Anterior cingulate cortex (tissue), 58 donors: ENCODE results near the gene NACA.
A peak's percentile ranks its signal among the peaks of the same experiment; 100 is the strongest.
"Not testable (repeated sequence)": the region's sequence is repeated elsewhere in the genome, so short reads cannot be mapped to it uniquely, and the experiment has no call there.

ENCODE experiments used
- DNase-seq, 58 donors: peaks; one replicate each; lab custom pipeline; 2025; lab: John Stamatoyannopoulos, UW

Gene NACA

DNA sequence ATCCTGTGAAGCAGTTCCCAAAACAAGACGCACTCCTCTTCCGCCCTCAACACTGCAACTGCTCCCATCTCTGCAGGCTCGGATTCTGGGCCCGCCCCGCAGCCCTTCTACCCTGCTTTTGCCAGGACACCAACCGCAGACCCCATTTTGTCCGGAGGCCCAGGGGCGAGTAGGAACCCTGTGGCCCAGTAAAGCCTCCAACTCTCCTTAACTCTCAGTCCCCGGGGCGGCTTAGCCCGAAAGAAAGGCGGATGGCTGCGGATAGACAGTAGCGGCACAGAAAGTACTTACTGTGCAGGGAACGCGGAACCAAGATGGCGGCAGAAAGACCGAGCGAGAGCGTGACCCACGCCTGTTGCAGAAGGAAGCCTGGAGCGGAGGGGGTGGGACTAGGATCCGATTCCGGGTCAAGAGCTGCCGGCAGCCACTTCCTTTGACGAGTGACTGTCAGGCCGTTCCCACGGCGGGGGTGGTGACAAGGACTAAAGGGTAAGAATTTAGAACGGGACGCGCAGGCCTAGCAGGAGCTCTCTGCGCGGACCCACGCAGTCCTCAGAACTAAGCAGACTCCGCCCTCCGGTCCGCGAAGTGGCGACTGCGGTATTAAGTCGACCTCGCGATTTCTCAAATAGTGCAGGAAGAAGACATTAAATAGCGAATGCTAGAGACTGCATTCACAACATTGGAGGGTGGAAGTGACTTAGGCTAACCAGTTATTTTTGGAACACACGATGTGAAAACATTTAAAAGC, at the start of gene NACA:
Gene NACA, minus strand, starts transcription at position 328 of the 751 bp plus-strand sequence. CDS start 778 bp downstream, outside the sequence.
- peak; percentile 85 to 99 (median 98) for DNase-seq

DNA sequence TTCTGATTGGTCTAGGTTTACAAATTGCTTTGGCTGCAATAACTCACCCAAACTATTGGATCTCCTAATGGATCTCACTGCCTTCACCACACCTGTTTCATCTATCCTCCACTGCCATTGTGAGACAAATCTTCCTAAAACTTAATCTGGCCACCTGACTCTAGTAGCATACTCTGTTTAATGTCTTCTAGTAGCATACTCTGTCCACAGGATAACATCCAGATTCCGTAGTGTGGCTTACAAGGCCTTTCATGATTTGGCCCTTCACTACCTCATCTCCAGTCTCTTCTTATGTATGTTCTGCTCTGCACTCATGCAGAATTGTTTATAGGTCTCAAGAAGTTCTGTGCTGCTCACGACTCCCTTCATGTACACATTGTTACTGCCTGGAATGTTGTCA, 48.0 kb upstream of the NACA start:
- no peak for DNase-seq

DNA sequence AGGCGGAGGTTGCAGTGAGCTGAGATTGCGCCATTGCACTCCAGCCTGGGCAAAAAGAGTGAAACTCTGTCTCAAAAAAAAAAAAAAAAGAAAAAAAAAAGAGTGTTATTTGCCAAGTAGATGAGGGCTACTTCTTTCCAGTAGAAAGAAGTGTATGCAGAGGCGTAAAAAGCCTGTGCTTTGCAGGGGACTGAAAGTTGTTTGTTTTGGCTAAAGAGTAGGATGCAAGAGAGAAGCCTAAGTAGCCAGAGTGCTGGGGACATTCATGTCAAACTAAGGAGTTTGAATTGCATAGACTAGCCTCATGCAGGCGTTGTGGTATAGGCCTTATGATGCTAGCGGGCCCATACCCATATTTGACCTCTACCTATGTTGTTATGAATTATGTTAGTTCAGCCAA, 47.5 kb upstream of the NACA start:
- no peak for DNase-seq

DNA sequence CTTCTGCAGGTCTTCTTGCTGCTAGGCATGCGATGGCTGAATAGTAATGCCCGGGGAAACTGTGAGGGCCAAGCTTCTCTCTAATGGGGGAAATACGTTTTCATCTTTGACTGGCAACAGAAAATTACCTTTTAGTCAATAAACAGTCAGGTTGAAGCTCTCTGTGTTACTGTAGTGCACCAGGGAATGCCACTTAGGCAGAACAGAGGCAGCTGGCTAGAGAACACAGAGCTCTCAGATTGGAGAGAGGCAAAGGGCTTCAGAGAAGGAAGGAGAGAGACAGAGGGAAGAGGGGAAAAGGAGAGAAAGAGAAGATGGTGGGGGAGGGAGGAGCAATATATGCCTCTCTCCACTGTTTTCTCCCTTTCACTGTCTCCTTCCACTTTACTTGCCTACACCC, 44.8 kb upstream of the NACA start:
- no peak for DNase-seq

DNA sequence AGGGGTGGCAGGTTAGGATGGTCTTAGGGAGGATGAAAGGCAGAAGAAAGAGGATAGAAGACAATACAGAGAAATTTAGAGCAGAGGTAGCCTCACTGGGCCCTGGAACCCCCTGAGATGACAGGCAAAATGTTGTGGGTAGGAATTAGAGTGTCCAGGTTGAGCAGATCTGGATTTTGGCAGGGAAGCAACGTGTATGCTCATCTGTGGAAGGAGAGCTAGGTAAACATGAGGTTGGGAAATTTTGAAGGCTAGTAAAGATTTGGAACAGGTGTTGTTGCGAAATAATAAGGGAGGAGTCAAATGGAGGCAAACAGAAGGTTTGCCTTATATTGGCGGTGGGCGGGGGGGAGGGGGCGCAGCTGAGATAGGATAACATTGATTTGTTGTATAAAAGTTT, 43.3 kb upstream of the NACA start:
- no peak for DNase-seq

DNA sequence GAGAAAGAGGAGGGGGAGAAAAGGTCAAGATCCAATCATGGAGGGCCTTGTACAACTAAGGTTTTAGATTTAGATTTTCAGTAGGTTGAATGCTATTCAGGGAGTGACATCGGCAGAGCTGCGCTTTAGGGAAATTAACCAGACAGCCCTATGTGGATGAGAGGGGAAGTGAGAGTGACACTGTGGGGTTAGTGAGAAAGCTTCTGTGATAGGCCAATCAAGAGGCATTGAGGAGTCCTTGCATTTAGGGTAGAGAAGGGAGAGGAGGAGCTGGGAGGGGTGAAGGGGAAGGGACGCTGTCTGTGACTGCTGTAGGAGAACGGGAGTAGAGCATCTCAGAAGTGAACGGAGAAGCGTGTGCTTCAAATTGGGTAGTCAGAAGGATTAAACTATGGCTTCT, 41.4 kb upstream of the NACA start:
- DNase-seq = peak in 6 of 58 donors; percentile 4 to 21 (median 15)

DNA sequence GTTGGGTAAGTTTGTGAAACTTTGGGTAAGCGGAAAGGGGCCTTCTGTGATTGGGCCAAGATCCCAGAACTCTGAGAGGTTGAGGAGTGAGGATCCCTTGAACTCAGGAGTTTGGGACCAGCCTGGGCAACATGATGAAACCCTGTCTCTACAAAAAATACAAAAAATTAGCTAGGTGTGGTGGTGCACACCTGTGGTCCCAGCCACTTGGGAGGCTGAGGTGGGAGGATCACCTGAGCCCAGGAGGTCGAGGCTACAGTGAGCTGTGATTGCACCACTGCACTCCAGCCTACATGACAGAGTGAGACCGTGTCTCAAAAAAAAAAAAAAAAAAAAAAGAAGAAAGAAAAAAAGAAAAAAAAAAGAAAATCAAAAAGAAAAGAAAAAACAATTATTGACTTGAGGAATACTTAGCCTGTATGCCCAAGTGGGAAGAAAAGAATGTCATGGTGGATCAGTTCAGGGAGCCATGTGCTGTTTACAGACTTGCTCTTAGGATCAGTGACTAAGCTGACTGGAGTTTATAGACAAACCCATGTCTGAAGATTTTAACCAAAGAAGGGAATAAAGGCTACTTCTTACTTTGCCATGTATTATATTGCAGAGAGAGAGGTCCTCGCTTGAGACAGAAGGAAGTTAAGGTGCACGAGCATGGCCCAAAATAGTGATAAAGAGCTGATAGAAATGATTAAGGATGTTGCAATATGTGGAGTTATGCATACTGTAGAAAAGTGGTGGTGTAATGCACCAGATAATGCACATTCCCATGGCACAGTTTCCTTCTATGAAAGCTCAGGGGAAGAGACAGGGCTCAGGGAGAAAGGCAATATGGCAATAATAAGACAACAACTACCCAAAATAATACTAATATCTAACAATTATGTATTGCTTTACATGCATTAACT, 38.9 kb upstream of the NACA start:
- DNase-seq = no peak

DNA sequence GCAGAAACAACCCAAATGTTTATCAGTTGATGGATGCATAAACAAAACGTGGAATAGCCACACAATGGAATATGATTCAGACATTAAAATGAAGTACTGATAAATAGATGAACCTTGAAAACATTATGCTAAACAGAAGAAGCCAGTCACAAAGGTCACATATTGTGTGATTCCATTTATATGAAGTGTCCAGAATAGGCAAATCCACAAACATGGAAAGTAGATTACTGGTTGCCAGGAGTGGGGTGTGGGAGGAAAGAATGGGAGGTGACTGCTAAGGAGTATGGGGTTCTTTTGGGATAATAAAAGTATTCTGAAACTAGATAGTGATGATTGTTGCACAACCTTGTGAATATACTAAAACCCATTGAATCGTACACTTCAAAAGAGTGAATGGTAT, 36.7 kb upstream of the NACA start:
- DNase-seq = no peak

DNA sequence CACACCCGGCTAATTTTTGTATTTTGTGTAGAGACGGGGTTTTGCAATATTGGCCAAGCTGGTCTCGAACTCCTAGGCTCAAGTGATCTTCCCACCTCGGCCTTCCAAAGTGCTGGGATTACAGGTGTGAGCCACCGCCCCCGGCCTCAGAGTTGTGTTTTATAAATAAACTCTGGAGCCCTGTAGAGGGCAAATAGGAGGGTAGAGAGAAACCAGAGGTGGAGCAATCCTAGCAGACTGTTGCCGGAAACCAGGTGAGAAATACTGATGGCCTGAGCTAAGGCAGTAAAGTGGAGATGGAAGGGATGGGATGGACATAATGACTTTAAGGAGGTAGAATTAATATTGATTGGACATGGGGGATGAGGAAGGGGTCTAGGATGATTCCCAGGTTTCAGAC, 35.4 kb upstream of the NACA start:
- no peak for DNase-seq

DNA sequence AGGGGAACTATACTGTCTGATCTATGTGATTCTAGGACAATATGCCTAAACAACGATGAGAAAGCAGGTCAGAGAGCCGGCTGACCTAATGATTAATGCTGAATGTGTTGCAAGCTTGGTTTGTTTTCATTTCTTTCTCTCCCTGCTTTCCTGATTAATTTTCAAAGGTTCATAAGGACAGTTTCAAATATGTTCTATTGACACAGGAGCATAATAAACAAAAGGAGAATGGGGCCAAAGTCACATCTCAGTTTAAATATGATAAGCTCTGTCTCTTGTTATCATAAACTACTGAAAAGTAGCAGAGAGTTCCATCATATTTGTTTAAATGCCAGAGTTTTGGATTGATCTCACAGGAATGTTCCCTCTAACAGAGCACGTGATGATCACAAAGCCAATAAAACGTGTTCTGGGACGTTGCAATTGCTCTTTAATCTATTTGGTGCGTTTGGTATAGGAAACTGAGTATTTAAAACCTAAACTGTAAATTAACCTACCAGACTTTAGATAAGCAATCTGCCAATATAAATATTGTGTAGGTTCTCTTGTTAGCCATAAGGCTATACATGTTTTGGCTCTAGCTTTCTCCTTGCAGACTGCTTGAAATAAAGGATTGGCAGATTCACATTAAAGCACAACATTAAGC, 34.3 kb upstream of the NACA start:
- DNase-seq = no peak

DNA sequence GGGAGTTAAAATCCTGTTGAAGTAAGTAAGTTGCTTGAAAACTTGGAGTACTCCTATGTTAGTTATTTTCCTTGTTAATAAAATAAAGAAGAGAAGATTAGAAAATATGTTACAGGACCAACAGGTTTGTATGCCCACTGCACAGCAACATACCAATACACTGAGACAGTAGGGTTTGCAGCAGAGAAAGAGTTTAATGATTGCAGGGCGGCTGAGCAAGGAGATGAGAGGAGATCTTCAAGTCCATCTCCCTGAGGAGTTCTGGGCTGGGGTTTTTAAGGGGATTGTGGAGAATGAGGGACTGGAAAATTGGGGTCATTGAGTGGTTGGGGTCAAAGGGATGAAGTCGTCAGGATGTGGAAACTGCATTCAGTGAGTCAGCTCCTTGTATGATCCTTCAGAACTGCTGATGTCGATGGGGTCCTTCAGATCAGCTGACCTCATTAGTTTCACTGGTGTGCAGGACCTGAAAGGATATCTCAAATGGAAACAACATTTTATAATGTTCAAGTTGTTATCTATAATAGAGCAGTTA, 33.7 kb upstream of the NACA start:
- DNase-seq = no peak

DNA sequence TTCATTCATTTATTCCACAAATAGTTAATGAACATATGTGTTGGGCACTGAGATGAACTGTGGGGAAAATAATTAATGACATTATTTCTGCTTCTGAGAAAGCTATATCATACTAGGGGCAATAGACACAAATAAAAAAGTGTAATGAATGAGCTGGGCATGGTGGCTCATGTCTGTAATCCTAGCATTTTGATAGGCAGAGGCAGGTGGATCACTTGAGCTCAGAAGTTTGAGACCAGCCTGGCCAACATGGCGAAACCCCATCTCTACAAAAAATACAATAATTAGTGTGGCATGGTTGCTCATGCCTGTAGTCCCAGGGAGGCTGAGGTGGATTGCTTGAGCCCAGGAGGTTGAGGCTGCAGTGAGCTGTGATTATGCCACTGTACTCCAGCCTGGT, 32.9 kb upstream of the NACA start:
- not testable (repeated sequence) for DNase-seq

DNA sequence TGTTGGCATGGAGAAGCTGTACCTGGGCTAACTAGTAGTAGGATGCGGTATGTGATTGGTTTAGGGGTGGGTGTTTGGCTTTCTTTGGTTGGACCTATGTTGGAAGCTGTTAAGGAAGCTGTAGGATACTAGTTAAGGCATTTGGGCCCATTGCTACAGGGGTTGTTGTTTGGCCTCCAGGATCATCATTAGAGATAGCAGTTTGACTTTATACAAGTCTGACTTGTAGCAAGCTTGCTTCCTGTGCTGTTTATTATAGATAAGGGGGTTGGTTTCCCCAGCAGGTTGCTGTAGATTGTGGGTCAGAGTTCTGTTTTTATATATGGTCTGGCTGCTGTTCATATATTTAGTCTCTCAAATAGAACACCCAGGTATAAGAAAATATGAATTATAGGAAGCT, 28.5 kb upstream of the NACA start:
- no peak for DNase-seq

DNA sequence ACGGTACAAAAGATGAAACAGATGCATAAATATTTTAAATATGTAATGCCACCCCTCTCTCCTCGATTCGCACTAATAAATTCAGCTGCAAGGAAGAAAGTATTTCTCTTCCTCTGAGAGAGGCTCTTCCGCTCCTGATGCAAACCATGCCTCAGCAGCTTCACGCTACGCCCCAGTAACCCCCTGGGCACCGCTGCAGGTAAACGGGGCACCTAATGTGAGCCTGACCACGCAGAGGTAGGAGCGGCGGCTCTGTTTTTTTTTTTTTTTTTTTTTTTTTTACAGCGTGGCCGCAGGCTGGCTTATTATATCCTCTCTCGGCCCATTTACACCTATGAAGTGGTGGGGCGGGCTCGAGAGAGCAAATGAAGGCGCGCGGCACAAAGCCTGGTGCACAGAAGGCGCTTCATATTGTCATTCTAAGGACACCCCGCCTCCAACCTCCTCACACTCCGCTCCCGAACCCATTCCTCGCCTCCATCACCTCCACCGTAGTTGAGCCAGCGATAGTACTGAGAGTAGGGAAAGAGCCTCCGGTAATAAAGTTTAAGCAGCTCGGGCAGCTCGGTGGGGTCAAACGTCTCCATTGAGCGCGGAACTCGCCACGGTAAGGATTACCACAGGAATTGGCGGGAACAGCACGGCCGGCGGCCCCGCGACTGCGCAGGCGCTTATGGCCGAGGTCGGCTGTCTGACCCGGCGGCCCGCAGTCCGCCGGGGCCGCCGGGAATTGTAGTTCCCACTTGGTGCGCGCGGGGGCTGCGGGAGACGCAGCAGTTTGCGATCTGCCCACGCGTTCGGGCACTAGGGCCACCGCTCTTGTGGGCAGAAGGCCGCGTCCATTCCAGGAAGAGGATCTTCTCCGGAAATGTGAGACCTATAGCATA, 26.9 kb upstream of the NACA start, which contains the start of gene PRIM1:
Gene PRIM1, minus strand, starts transcription at position 612 of the 887 bp plus-strand sequence. Its CDS starts 25 bp downstream, at position 587.
- DNase-seq = peak in 57 of 58 donors; percentile 47 to 85 (median 73)

DNA sequence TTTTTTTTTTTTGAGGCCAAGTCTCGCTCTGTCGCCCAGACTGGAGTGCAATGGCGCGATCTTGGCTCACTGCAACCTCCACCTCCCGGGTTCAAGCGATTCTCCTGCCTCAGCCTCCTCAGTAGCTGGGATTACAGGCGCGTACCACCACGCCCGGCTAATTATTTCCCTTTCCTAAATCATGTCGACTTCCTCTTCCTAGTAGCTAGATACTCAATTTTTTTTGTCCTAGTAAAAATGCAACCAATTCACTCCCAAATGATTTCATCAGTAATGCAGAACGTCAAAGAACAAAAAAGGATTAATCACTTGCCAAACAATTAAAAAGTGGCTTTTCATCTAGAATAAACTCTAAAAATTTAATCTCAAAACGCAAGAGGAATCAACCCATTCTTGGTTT, 25.5 kb upstream of the NACA start:
- DNase-seq = not testable (repeated sequence)

DNA sequence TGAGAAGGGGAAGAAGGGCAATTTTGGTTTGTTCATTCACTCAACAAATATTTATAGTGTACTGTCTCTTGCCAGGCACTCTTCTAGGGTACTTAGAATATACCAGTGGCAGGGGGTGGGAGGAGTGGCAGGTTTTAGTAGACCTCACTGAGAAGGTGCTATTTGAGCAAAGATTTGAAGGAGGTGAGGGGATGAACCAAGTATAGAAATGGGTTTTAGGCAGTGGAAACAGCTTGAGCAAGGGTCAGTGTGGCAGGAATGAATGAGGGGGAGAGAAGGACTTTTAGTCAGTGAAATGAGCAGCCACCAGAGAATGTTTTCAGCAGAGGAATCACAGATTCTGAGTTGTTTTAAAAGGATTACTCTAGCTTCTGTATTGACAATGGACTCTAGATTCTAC, 24.8 kb upstream of the NACA start:
- no peak for DNase-seq

DNA sequence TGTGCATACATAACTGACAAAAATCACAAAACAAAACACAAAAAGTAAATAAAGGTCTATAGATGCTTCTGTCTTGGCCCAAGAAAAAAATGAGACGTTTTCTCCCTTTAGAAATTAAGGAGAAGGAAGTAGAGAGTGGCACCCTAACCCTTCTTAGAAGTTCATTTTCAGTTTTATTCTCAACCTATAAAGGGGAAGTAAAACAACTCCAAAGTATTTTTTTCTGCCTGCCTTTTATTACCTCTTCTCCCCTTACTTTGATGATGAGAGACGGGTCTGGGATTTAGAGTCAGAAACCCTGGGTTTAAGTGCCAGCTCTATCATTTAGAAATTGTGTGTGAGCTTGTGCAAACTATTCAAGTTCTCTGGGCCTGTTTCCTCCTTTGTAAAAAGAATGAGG, 24.3 kb upstream of the NACA start:
- DNase-seq = no peak

DNA sequence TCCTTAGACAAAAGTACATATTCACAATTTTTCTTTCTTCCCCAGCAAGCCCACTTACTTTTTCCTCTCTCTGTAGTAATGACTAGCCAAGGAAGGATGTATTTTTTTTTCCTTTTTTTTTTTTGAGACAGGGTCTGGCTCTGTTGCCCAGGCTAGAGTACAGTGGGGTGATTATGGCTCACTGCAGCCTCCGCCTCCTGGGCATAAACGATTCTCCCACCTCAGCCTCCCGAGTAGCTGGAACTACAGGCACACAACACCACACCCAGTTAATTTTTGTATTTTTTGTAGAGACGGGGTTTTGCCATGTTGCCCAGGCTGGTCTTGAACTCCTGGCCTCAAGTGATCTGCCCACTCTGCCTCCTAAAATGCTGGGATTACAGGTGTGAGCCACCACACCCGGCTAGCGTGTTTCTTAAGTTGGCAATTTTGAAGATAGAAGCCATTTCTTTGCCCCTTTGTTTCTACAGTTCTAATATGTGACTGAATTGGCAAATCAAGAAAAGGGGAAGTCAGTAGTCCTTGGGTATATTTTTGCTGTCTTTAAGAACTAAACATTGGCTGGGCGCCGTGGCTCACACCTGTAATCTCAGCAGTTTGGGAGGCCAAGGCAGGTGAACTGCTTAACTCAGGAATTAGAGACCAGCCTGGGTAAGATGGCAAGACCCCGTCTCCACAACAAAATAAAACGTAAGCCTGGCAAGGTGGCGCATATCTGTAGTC, 3.2 kb upstream of the NACA start:
- DNase-seq = no peak

DNA sequence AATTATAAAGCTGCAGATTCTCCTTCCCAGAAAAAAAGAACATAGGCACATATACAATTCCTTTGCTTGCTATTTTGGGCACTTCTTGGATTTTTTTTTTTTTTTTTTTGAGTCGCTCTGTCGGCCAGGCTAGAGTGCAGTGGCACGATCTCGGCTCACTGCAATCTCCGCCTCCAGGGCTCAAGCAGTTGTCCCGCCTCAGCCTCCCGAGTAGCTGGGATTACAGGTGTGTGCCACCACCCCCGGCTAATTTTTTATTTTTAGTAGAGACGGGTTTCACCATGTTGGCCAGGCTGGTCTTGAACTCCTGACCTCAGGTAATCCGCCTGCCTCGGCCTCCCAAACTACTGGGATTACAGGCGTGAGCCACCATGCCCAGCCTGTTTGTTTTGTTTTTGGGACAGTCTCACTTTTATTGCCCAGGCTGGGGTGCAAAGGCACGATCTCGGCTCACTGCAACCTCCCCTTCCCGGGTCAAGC, 1.1 kb upstream of the NACA start:
- not testable (repeated sequence) for DNase-seq
